Ovary (tissue), 9 donors: Measurements from ENCODE around the gene ACTL9. TPM values are rescaled to one million over a fixed set of nuclear protein-coding genes. Genes with fewer than 3 reads are reported as not detected.

Experiments
- DNase-seq, 5 donors: peaks; one replicate each; pipeline ENCODE4 v3.0.0-alpha.2; 2019 to 2020
- H3K27ac ChIP-seq, 2 donors: fragments of 200-600 bp; one replicate each; pipeline versions ENCODE4 v1.5.1 to v1.8.0; 2019 to 2022
- H3K27me3 ChIP-seq: fragments of 200-600 bp; one replicate; pipeline ENCODE4 v1.8.0; 2022
- H3K36me3 ChIP-seq: fragments of 200-600 bp; sonication (generic); one replicate; pipeline ENCODE4 v1.5.1; 2019
- H3K4me1 ChIP-seq: one replicate; pipeline ENCODE4 v1.8.1; 2013; ENCODE audit warnings: mild to moderate bottlenecking, moderate library complexity; ENCODE audit not compliant: insufficient read depth
- H3K4me3 ChIP-seq: fragments of 200-600 bp; sonication (generic); one replicate; pipeline ENCODE4 v1.5.1; 2017
- H3K9me3 ChIP-seq, 2 donors: fragments of 200-600 bp in 1 of 2; sonication (generic) in 1 of 2; one replicate each; pipeline versions ENCODE4 v1.5.1 to v1.8.1; 2013 to 2019; ENCODE audit warnings: mild to moderate bottlenecking in 1 of 2, moderate library complexity in 1 of 2
- CTCF ChIP-seq, 3 donors: fragments of 450-650 bp in 2 of 3; fragments of 200-600 bp in 1 of 3; IDR thresholded peaks; one replicate each; pipeline versions ENCODE4 v1.5.1 to v1.8.0; 2016 to 2022; ENCODE audit warnings: antibody characterized with exemption in 3 of 3, mild to moderate bottlenecking in 1 of 3
- EP300 ChIP-seq: sonication (generic); formaldehyde crosslinking; IDR thresholded peaks from one replicate; pipeline ENCODE4 v1.6.1; 2017; ENCODE audit warnings: antibody characterized with exemption
- POLR2A ChIP-seq: fragments of 450-650 bp; IDR thresholded peaks from one replicate; pipeline ENCODE4 v1.6.1; 2017; ENCODE audit warnings: antibody characterized with exemption, mild to moderate bottlenecking, moderate library complexity
- WGBS, 3 donors: extraction: QIAGEN DNeasy Blood & Tissue Kit in 1 of 3; methylation state at CpG; one replicate each; pipeline versions ENCODE4 v1.1.5 to v1.1.7; 2013 to 2017; 5-methylcytosine and 5-hydroxymethylcytosine counted together
- intact Hi-C, 4 donors: fragments of 100-400 bp; cut with DNase I; formaldehyde crosslinking; loops; one replicate each; pipeline versions ENCODE4 v1.11.0 to v1.15.1; 2022 to 2023
- polyA plus RNA-seq, 2 donors: library from polyadenylated mRNA; stranded (reverse); fragments of 200-250 nt in 1 of 2; fragments of 350-450 nt in 1 of 2; fragmentation: Illumina TruSeq in 1 of 2; extraction: RNeasy Lipid Tissue Mini Kit (QIAGEN cat#74804) in 1 of 2; gene quantifications; one replicate each; pipeline ENCODE4 v1.2.3, GENCODE V29; 2013 to 2014
- total RNA-seq, 7 donors: library from RNA; depleted of rRNA in 2 of 7; stranded (reverse); fragments of >200 nt in 2 of 7; fragmentation: NEBNext Ultra II Directional in 3 of 7; extraction: Animal tissue kit (Norgen Biotek cat#: 25700) in 3 of 7; gene quantifications; one replicate each; pipeline versions ENCODE4 v1.1.0 to v1.2.4, GENCODE V29; 2016 to 2023
- donor health status: DM: no; HTN: no; CAD: no; lungs with moderate emphysema.
- donor health status: DM: no; HTN: no; CAD: no.
- donor health status: Bipolar disorder and iron deficiency.
- donor health status: DM: yes; HTN: yes; CAD: no.
- donor health status: DM: no; HTN: no; CAD: no.
- donor health status: DM: yes; HTN: yes; CAD: no.

Gene ACTL9
- total and polyA plus RNA-seq, 9 donors = not detected

- no peaks in the 10 kb centered on the region for H3K27me3 ChIP-seq
- intact Hi-C loops = no loop called here
- H3K27ac ChIP-seq = no peak overlapping the region
- no peaks in the 10 kb centered on the region for H3K9me3 ChIP-seq
- no peak for TF ChIP-seq EP300
- TF ChIP-seq CTCF (IDR thresholded peaks at IDR 0.05) = no peak
- TF ChIP-seq POLR2A = no peak
- no peaks in the 10 kb centered on the region for H3K36me3 ChIP-seq
- 88 to 89% (median 89%) methylated on average over 15 of the region's 15 CpGs for WGBS, 3 donors
- DNase-seq = no peak
- no peaks in the 10 kb centered on the region for H3K4me1 ChIP-seq
- H3K4me3 ChIP-seq = no peak overlapping the region
Measured at GRCh38 chr19:8688930-8689329, 9.7 kb downstream of the ACTL9 start.

DNA sequence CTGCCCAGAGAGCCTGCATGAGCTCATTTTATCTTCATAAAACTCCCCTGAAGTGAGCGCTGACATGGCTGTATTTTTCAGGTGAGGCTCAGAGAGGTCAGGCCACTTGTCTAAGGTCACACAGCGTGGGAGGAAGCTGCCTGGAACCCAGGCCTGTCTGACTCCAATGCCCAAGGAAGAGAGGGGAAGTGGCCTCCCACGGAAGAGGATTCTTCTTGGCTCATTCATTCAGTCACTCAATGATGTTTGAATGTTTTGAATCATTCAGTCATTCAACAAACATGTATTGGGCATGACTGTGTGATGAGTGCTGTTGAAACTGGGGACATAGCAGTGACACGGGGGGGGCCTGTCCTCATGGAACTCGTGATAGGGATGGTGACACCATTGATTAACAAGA lies 12.0 kb downstream of the ACTL9 start:
- intact Hi-C loops = no loop called here
- Histone ChIP-seq H3K27me3 (no peaks in the 10 kb centered on the region), H3K36me3 (no peaks in the 10 kb centered on the region), H3K4me3 (no peak overlapping the region), H3K9me3 (no peaks in the 10 kb centered on the region), H3K4me1 (no peaks in the 10 kb centered on the region), H3K27ac (no peak overlapping the region)
- DNase-seq = no peak
- TF ChIP-seq CTCF (IDR thresholded peaks at IDR 0.05) = no peak
- no peak for TF ChIP-seq EP300
- TF ChIP-seq POLR2A = no peak
- WGBS, 3 donors = 37 to 53% (median 38%) methylated on average over 5 of the region's 5 CpGs

DNA sequence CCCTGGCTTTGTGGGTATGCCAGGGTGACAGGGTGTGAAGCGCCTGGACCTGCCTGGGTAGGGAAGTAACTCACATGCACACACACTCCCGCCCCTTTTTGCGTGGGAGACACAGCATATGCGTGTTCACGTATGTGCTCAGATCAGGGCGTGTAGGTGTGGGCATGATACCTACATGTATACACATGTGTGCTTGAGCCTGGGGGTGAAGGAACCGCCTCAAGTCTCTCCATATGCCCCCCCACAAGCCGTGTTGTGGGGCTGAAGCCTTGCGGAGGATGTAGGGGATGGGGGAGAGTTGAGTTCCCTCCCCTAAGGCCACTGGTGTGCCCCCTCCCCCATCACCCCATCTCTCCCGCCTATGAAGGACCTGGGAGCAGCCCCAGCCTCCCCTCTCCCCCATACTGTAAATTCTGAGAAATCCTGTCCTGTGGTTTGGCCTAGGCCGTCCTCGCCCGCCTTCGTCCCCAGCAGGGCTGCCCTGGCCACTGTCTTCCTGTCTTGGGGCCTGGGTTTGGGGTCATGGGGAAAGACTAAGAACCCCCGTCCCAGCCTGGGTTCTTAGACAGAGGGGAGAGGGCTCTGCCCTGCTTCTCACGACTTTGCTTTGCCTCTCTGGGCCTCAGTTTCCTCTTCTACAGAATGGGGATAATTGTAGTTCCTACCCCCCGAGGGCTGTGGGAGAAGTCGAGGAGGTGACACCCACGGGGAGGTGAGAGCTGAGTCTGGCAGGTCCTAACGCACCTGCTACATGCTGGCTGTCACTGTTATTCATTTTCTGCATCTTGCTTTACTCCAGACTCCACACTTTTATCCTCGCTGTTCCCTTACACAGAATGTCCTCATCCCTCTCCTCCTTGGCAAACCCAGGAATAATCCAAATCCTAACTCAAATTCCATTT lies 14.3 kb downstream of the ACTL9 start:
- TF ChIP-seq POLR2A (no peak), EP300 (no peak), CTCF (IDR thresholded peaks at IDR 0.05) (no peak)
- WGBS, 3 donors = 63 to 69% (median 64%) methylated on average over 21 of the region's 21 CpGs
- intact Hi-C loops = no loop called here

DNA sequence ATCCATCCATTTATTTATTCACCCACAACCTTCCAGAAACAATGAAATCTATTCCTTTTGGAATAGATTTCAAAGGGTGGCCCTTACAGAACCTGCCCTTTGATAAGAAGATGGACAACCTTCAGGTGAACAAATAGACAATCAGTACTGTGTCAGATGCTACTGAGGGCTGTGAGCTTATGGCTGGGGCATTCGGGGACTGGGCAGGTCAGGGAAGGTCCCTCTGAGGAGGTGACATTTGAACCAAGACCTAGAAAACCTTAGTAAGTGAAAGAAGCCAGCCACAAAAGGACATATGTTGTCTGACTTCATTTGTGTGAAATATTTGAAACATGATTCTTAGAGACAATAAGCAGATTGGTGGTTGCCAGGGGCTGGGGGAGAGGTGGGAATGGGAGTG lies 15.7 kb downstream of the ACTL9 start:
- Histone ChIP-seq H3K27me3 (no peaks in the 10 kb centered on the region), H3K9me3 (no peaks in the 10 kb centered on the region), H3K27ac (no peak overlapping the region), H3K4me3 (no peak overlapping the region), H3K36me3 (no peaks in the 10 kb centered on the region), H3K4me1 (no peaks in the 10 kb centered on the region)
- intact Hi-C loops = no loop called here
- WGBS, 3 donors = 49 to 70% (median 61%) methylated on average over 1 of the region's 1 CpG
- TF ChIP-seq POLR2A = no peak
- TF ChIP-seq CTCF (IDR thresholded peaks at IDR 0.05) = no peak
- TF ChIP-seq EP300 = no peak
- DNase-seq = no peak

More for the DNA sequence above, 14.3 kb downstream of the ACTL9 start:
- Histone ChIP-seq H3K27me3 (no peaks in the 10 kb centered on the region), H3K4me3 (no peak overlapping the region), H3K27ac (no peak overlapping the region), H3K36me3 (no peaks in the 10 kb centered on the region), H3K9me3 (no peaks in the 10 kb centered on the region), H3K4me1 (no peaks in the 10 kb centered on the region)
- no peak for DNase-seq
